Measurements from ENCODE around the gene CTPS2. TPM values are rescaled to one million over a fixed set of nuclear protein-coding genes. Genes with fewer than 3 reads are reported as not detected.
"Not testable (repeated sequence)": the region's sequence is repeated elsewhere in the genome, so short reads cannot be mapped to it uniquely, and the experiment has no call there.

Gene CTPS2
- total and polyA plus RNA-seq, 8 donors, result 2.3 to 34.3 (median 10.3) TPM

- intact Hi-C loops (cut with DNase I; ENCODE audit: low total_unique reads), result loop anchor here (10.0 kb wide), 1 partner anchor 65 kb away; the partner anchor contains the start of gene TXLNG
These were observed 7.0 kb upstream of the CTPS2 start, which contains the start of gene SYAP1 for GRCh38 chrX:16719334-16720084. Gene SYAP1 (plus strand): TSS chrX:16719612. CDS start chrX:16719725, 113 bp downstream.

GRCh38 chrX:16718824-16719333, 6.4 kb upstream of the CTPS2 start:
- TF ChIP-seq CTCF (IDR thresholded peaks at IDR 0.05) (no peak), POLR2AphosphoS5 (IDR thresholded peaks at IDR 0.05) (no peak), POLR2A (IDR thresholded peaks at IDR 0.05) (no peak), EP300 (IDR thresholded peaks at IDR 0.05) (no peak)
- no peak for DNase-seq
- Histone ChIP-seq H3K9me3 (no peaks in the 10 kb centered on the region), H3K36me3 (no peaks in the 10 kb centered on the region), H3K4me3 (peak overlapping the region; percentile 54 to 82 (median 72)), H3K4me1 (peaks cover 0 to 41% (median 32%) of the 10 kb centered on the region in 4 donors), H3K27ac (peak overlapping the region; percentile 85 to 98 (median 95)), H3K27me3 (peaks cover 0 to 7% (median 0%) of the 10 kb centered on the region in 3 donors)
- intact Hi-C loops (cut with DNase I; ENCODE audit: low total_unique reads), result loop anchor here (10.0 kb wide), 1 partner anchor 66 kb away; the partner anchor contains the start of gene TXLNG
- 8 to 50% (median 14%) methylated on average over 1 to 6 of the region's 6 CpGs for WGBS, 5 donors

More at GRCh38 chrX:16719334-16720084, 7.0 kb upstream of the CTPS2 start, which contains the start of gene SYAP1:
- peak; percentile 99 for DNase-seq
- H3K4me1 ChIP-seq, result peaks cover 0 to 41% (median 33%) of the 10 kb centered on the region in 4 donors
- peak within 1 kb of the TSS; percentile 88 to 98 (median 95) for H3K27ac ChIP-seq
- 0 to 1% (median 0%) methylated on average over 4 to 54 of the region's 54 CpGs for WGBS, 5 donors
- H3K9me3 ChIP-seq, result no peaks in the 10 kb centered on the region
- peaks cover 0 to 5% (median 0%) of the 10 kb centered on the region in 4 donors for H3K36me3 ChIP-seq
- H3K4me3 ChIP-seq, result peak within 1 kb of the TSS; percentile 54 to 82 (median 72)
- TF ChIP-seq POLR2AphosphoS5 (IDR thresholded peaks at IDR 0.05) (peak; percentile 95 to 99 (median 98)), CTCF (IDR thresholded peaks at IDR 0.05) (no peak), EP300 (IDR thresholded peaks at IDR 0.05) (peak; percentile 48), POLR2A (IDR thresholded peaks at IDR 0.05) (peak in 2 of 4 donors; percentile 73 to 93)
- H3K27me3 ChIP-seq, result peaks cover 0 to 5% (median 0%) of the 10 kb centered on the region in 3 donors

- not testable (repeated sequence) for H3K4me3 ChIP-seq, H3K36me3 ChIP-seq, H3K27ac ChIP-seq, H3K9me3 ChIP-seq, DNase-seq
- Histone ChIP-seq H3K4me1 (peaks cover 0 to 39% (median 17%) of the 10 kb centered on the region in 4 donors), H3K27me3 (peaks cover 0 to 21% (median 0%) of the 10 kb centered on the region in 3 donors)
- WGBS, 5 donors, result 81 to 94% (median 83%) methylated on average over 3 to 6 of the region's 6 CpGs
- intact Hi-C loops (cut with DNase I; ENCODE audit: low total_unique reads), result loop anchor here (10.0 kb wide), 1 partner anchor 68 kb away; the partner anchor contains the start of gene TXLNG
These were observed 4.0 kb upstream of the CTPS2 start for GRCh38 chrX:16716451-16716850.

DNA sequence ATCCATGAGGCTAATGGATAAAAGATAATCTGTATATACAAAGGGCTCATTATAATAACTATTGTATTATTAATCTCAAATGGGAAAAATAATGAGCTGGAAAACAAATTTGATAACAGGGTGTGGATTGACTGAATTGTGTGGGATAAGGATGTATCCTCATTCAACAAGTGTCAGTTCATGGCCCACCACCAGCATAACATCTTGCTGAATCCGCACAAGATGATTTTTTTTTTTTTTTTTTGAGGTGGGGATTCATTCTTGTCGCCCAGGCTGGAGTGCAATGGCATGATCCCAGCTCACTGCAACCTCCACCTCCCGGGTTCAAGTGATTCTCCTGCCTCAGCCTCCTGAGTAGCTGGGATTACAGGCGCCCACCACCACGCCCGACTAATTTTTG, 3.2 kb upstream of the CTPS2 start:
- H3K9me3 ChIP-seq, H3K27ac ChIP-seq, H3K36me3 ChIP-seq, DNase-seq, H3K4me3 ChIP-seq: not testable (repeated sequence)
- intact Hi-C loops (cut with DNase I; ENCODE audit: low total_unique reads), result loop anchor here (10.0 kb wide), 1 partner anchor 69 kb away; the partner anchor contains the start of gene TXLNG
- Histone ChIP-seq H3K4me1 (peaks cover 0 to 31% (median 11%) of the 10 kb centered on the region in 4 donors), H3K27me3 (peaks cover 0 to 24% (median 0%) of the 10 kb centered on the region in 3 donors)
- WGBS, 5 donors, result 83 to 100% (median 90%) methylated on average over 1 to 6 of the region's 6 CpGs

- Histone ChIP-seq H3K4me3 (no peak overlapping the region), H3K36me3 (no peaks in the 10 kb centered on the region), H3K27ac (no peak overlapping the region), H3K9me3 (no peaks in the 10 kb centered on the region), H3K4me1 (peaks cover 0 to 24% (median 5%) of the 10 kb centered on the region in 4 donors), H3K27me3 (peaks cover 0 to 24% (median 0%) of the 10 kb centered on the region in 3 donors)
- intact Hi-C loops (cut with DNase I; ENCODE audit: low total_unique reads), result loop anchor here (10.0 kb wide), 1 partner anchor 70 kb away; the partner anchor contains the start of gene TXLNG
- no peak for DNase-seq
- WGBS, 5 donors, result 68 to 92% (median 79%) methylated on average over 8 of the region's 8 CpGs
- TF ChIP-seq POLR2AphosphoS5 (IDR thresholded peaks at IDR 0.05), result no peak
These were observed 2.0 kb upstream of the CTPS2 start for GRCh38 chrX:16714504-16714903.

Measured in stomach (tissue), 9 donors.